MM.1S (cell line): ENCODE results near the gene ELOA.

Experiments used
- DNase-seq: peaks from one replicate; pipeline ENCODE4 v3.0.0-alpha.2; 2015
- H2AFZ ChIP-seq: fragments of 300-600 bp; sonication (generic); 2 replicates; pipeline ENCODE4 v1.6.0; 2016; ENCODE audit warnings: antibody characterized with exemption, low read length
- H3F3A ChIP-seq: fragments of 300-600 bp; sonication (generic); 2 replicates; pipeline ENCODE4 v1.6.1; 2016; ENCODE audit warnings: mild to moderate bottlenecking, antibody characterized with exemption, low read length, moderate library complexity, mixed read lengths; ENCODE audit not compliant: insufficient read depth
- H3K27ac ChIP-seq: fragments of 300-600 bp; sonication (generic); 2 replicates; pipeline ENCODE4 v1.5.1; 2016; ENCODE audit warnings: mild to moderate bottlenecking, low read length
- H3K27me3 ChIP-seq: fragments of 300-600 bp; sonication (generic); replicated peaks from 2 replicates; pipeline ENCODE4 v1.6.0; 2016; ENCODE audit warnings: low read length; ENCODE audit not compliant: insufficient read depth
- H3K36me3 ChIP-seq: fragments of 300-600 bp; sonication (generic); replicated peaks from 2 replicates; pipeline ENCODE4 v1.6.1; 2016; ENCODE audit warnings: mild to moderate bottlenecking, low read length, mixed read lengths; ENCODE audit not compliant: insufficient read depth
- H3K4me1 ChIP-seq: fragments of 300-600 bp; sonication (generic); 2 replicates; pipeline ENCODE4 v1.6.1; 2016; ENCODE audit warnings: low read length, mixed read lengths
- H3K4me2 ChIP-seq: fragments of 300-600 bp; sonication (generic); 2 replicates; pipeline ENCODE4 v1.6.0; 2016; ENCODE audit warnings: low read depth, low read length
- H3K4me3 ChIP-seq: fragments of 300-600 bp; sonication (generic); 2 replicates; pipeline ENCODE4 v1.5.1; 2016; ENCODE audit warnings: low read length, mixed read lengths
- H3K79me2 ChIP-seq: fragments of 300-600 bp; sonication (generic); 2 replicates; pipeline ENCODE4 v1.6.1; 2016; ENCODE audit warnings: mixed run types, low read length, mixed read lengths
- H3K9ac ChIP-seq: fragments of 300-600 bp; sonication (generic); 2 replicates; pipeline ENCODE4 v1.6.1; 2016; ENCODE audit warnings: low read length, mixed read lengths
- H3K9me2 ChIP-seq: fragments of 300-600 bp; sonication (generic); replicated peaks from 2 replicates; pipeline ENCODE4 v1.6.1; 2016; ENCODE audit warnings: mild to moderate bottlenecking, low read length, mixed read lengths; ENCODE audit not compliant: insufficient read depth
- H3K9me3 ChIP-seq: fragments of 300-600 bp; sonication (generic); replicated peaks from 2 replicates; pipeline ENCODE4 v1.6.1; 2016; ENCODE audit warnings: mild to moderate bottlenecking, low read length, mixed read lengths; ENCODE audit not compliant: insufficient read depth
- H4K20me1 ChIP-seq: fragments of 300-600 bp; sonication (generic); 2 replicates; pipeline ENCODE4 v1.6.1; 2016; ENCODE audit warnings: mild to moderate bottlenecking, low read length, moderate library complexity, mixed read lengths; ENCODE audit not compliant: insufficient read depth
- CTCF ChIP-seq: fragments of 300-600 bp; sonication (generic); IDR thresholded peaks from 2 replicates; pipeline ENCODE4 v1.5.1; 2016; ENCODE audit warnings: antibody characterized with exemption, low read length, mixed read lengths
- EZH2 ChIP-seq: fragments of 300-600 bp; sonication (generic); optimal IDR thresholded peaks from 2 replicates; pipeline ENCODE3; 2017; ENCODE audit warnings: low read depth, mild to moderate bottlenecking, antibody characterized with exemption, low read length, mixed read lengths
- EZH2phosphoT487 ChIP-seq: fragments of 300-600 bp; sonication (generic); IDR thresholded peaks from 2 replicates; pipeline ENCODE4 v1.6.1; 2018; ENCODE audit warnings: antibody characterized with exemption, low read length

ELOA gene

GRCh38 chr1:23803674-23804073, 60.4 kb downstream of the ELOA start:
- no peak overlapping the region for H2AFZ ChIP-seq
- H3K9ac ChIP-seq, result no peak overlapping the region
- no peak for DNase-seq
- TF ChIP-seq EZH2phosphoT487, result no peak
- no peak overlapping the region for H3K27ac ChIP-seq
- H3K9me2 ChIP-seq, result no peaks in the 10 kb centered on the region
- H4K20me1 ChIP-seq, result no peaks in the 10 kb centered on the region
- no peaks in the 10 kb centered on the region for H3K9me3 ChIP-seq
- no peak overlapping the region for H3K4me2 ChIP-seq
- no peak overlapping the region for H3K4me3 ChIP-seq
- no peaks in the 10 kb centered on the region for H3K36me3 ChIP-seq
- no peaks in the 10 kb centered on the region for H3K79me2 ChIP-seq
- peaks cover 12% of the 10 kb centered on the region for H3F3A ChIP-seq
- H3K27me3 ChIP-seq, result no peaks in the 10 kb centered on the region
- H3K4me1 ChIP-seq, result peaks cover 18% of the 10 kb centered on the region

GRCh38 chr1:23804183-23804835, 61.0 kb downstream of the ELOA start:
- Histone ChIP-seq H3K4me2 (no peak overlapping the region), H3K9me3 (no peaks in the 10 kb centered on the region), H3K4me3 (no peak overlapping the region), H2AFZ (no peak overlapping the region), H3K9ac (no peak overlapping the region), H3F3A (peaks cover 12% of the 10 kb centered on the region), H3K27me3 (no peaks in the 10 kb centered on the region), H3K36me3 (no peaks in the 10 kb centered on the region), H3K27ac (no peak overlapping the region), H3K4me1 (peaks cover 15% of the 10 kb centered on the region), H4K20me1 (no peaks in the 10 kb centered on the region), H3K79me2 (no peaks in the 10 kb centered on the region), H3K9me2 (no peaks in the 10 kb centered on the region)
- DNase-seq, result no peak
- TF ChIP-seq EZH2 (no peak), EZH2phosphoT487 (no peak), CTCF (peak; percentile 18)

DNA sequence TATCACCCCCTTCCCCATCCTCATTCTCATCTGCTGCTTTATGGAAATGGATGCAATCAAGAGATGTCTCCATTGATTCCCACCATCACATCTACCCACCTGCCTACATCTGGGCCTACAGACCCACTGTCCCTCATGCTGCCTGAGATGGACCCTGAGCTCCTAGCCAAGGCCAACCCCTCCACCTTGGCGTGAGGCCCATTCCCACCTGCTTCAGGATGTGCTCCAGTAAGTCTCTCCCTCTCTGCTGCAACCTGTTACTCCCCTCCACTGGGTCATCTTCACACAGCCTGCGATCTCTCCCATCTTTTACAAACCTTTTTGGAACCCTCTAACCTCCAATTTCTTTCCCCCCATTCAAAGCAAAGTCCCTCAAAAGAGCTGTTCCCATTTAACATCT, 61.8 kb downstream of the ELOA start:
- no peak overlapping the region for H3K4me2 ChIP-seq
- H3K27ac ChIP-seq, result no peak overlapping the region
- DNase-seq, result no peak
- no peak overlapping the region for H3K9ac ChIP-seq
- peaks cover 14% of the 10 kb centered on the region for H3F3A ChIP-seq
- no peaks in the 10 kb centered on the region for H3K27me3 ChIP-seq
- no peaks in the 10 kb centered on the region for H3K36me3 ChIP-seq
- H3K9me3 ChIP-seq, result no peaks in the 10 kb centered on the region
- no peak overlapping the region for H3K4me3 ChIP-seq
- H2AFZ ChIP-seq, result no peak overlapping the region
- no peak for TF ChIP-seq EZH2phosphoT487
- no peak for TF ChIP-seq EZH2
- no peak for TF ChIP-seq CTCF
- H4K20me1 ChIP-seq, result no peaks in the 10 kb centered on the region
- H3K79me2 ChIP-seq, result no peaks in the 10 kb centered on the region
- H3K9me2 ChIP-seq, result no peaks in the 10 kb centered on the region
- H3K4me1 ChIP-seq, result peaks cover 18% of the 10 kb centered on the region

- H2AFZ ChIP-seq, result no peak overlapping the region
- no peak overlapping the region for H3K27ac ChIP-seq
- H3K9ac ChIP-seq, result no peak overlapping the region
- DNase-seq, result no peak
- peaks cover 16% of the 10 kb centered on the region for H3F3A ChIP-seq
- TF ChIP-seq CTCF (no peak), EZH2 (no peak), EZH2phosphoT487 (no peak)
- H3K9me2 ChIP-seq, result no peaks in the 10 kb centered on the region
- H4K20me1 ChIP-seq, result no peaks in the 10 kb centered on the region
- H3K4me3 ChIP-seq, result no peak overlapping the region
- peaks cover 24% of the 10 kb centered on the region for H3K4me1 ChIP-seq
- no peaks in the 10 kb centered on the region for H3K27me3 ChIP-seq
- no peaks in the 10 kb centered on the region for H3K36me3 ChIP-seq
- H3K9me3 ChIP-seq, result no peaks in the 10 kb centered on the region
- H3K4me2 ChIP-seq, result no peak overlapping the region
- H3K79me2 ChIP-seq, result no peaks in the 10 kb centered on the region
Measured at GRCh38 chr1:23806280-23806679, 63.0 kb downstream of the ELOA start.
